Thyroid gland (tissue), 4 donors: ENCODE measurements around the gene PHB1. TPM values are rescaled to one million over a fixed set of nuclear protein-coding genes. Genes with fewer than 3 reads are reported as not detected.

Experiments used
- DNase-seq, 2 donors: peaks; one replicate each; pipeline ENCODE4 v3.0.0-alpha.2; 2019
- H3K27ac ChIP-seq, 3 donors: fragments of 200-600 bp; sonication (generic); 1 replicate in 2 of 3; 2 replicates in 1 of 3; pipeline ENCODE4 v1.5.1; 2016 to 2019; ENCODE audit warnings: mild to moderate bottlenecking in 1 of 3, moderate library complexity in 1 of 3
- H3K27me3 ChIP-seq: fragments of 200-600 bp; sonication (generic); one replicate; pipeline ENCODE4 v1.5.1; 2019
- H3K36me3 ChIP-seq, 2 donors: fragments of 200-600 bp; sonication (generic); one replicate each; pipeline ENCODE4 v1.5.1; 2016 to 2019
- H3K4me1 ChIP-seq, 2 donors: fragments of 200-600 bp; sonication (generic); one replicate each; pipeline ENCODE4 v1.5.1; 2017 to 2019
- H3K4me3 ChIP-seq, 3 donors: fragments of 200-600 bp; sonication (generic); replicated peaks in 1 of 3; 1 replicate in 2 of 3; 2 replicates in 1 of 3; pipeline ENCODE4 v1.5.1; 2016; ENCODE audit warnings: mild to moderate bottlenecking in 1 of 3
- H3K9me3 ChIP-seq: fragments of 200-600 bp; sonication (generic); one replicate; pipeline ENCODE4 v1.5.1; 2017
- CTCF ChIP-seq, 6 experiments: fragments of 200-600 bp in 3 of 6; fragments of 450-650 bp in 3 of 6; sonication (generic) in 3 of 6; IDR thresholded peaks; one replicate each; pipeline ENCODE4 v1.5.1; 2016 to 2019; ENCODE audit warnings: antibody characterized with exemption in 6 of 6, mild to moderate bottlenecking in 2 of 6, inconsistent platforms in 1 of 6, moderate library complexity in 1 of 6
- POLR2A ChIP-seq, 2 donors: fragments of 450-650 bp; IDR thresholded peaks; one replicate each; pipeline ENCODE4 v1.6.1; 2017; ENCODE audit warnings: antibody characterized with exemption in 2 of 2, mild to moderate bottlenecking in 2 of 2, moderate library complexity in 1 of 2
- WGBS, 2 donors: methylation state at CpG; one replicate each; pipeline ENCODE4 v1.1.5; 2017; 5-methylcytosine and 5-hydroxymethylcytosine counted together
- intact Hi-C: fragments of 100-400 bp; cut with DNase I; formaldehyde crosslinking; loops from one replicate; pipeline ENCODE4 v1.15.1; 2023
- total RNA-seq, 4 donors: library from RNA; depleted of rRNA; stranded (reverse); fragments of >200 nt; gene quantifications; one replicate each; pipeline ENCODE4 v1.2.3, GENCODE V29; 2016

Gene PHB1
- total RNA-seq, 4 donors from 2014 or later: 77.5 to 129 (median 103) TPM

GRCh38 chr17:49437696-49438435, 23.2 kb upstream of the PHB1 start:
- Histone ChIP-seq H3K9me3 (no peaks in the 10 kb centered on the region), H3K36me3 (no peaks in the 10 kb centered on the region), H3K4me1 (no peaks in the 10 kb centered on the region), H3K4me3 (no peak overlapping the region), H3K27me3 (no peaks in the 10 kb centered on the region), H3K27ac (no peak overlapping the region)
- TF ChIP-seq CTCF (IDR thresholded peaks at IDR 0.05) (no peak), POLR2A (IDR thresholded peaks at IDR 0.05) (no peak)
- no peak for DNase-seq
- intact Hi-C loops: loop anchor here (5.0 kb wide), 1 partner anchor 114 kb away; no protein-coding TSS in a partner anchor
- WGBS, 2 donors: 81 to 84% methylated on average over 7 of the region's 7 CpGs

- DNase-seq: no peak
- 71 to 73% methylated on average over 4 of the region's 4 CpGs for WGBS, 2 donors
- Histone ChIP-seq H3K4me1 (no peaks in the 10 kb centered on the region), H3K9me3 (no peaks in the 10 kb centered on the region), H3K27ac (no peak overlapping the region), H3K27me3 (no peaks in the 10 kb centered on the region), H3K4me3 (no peak overlapping the region), H3K36me3 (no peaks in the 10 kb centered on the region)
- TF ChIP-seq POLR2A (IDR thresholded peaks at IDR 0.05) (no peak), CTCF (IDR thresholded peaks at IDR 0.05) (no peak)
- intact Hi-C loops: loop anchor here (5.0 kb wide), 1 partner anchor 116 kb away; no protein-coding TSS in a partner anchor
These were observed 21.5 kb upstream of the PHB1 start for GRCh38 chr17:49436174-49436573.

- intact Hi-C loops: loop anchor here (5.0 kb wide), 1 partner anchor 117 kb away; no protein-coding TSS in a partner anchor
- no peaks in the 10 kb centered on the region for H3K27me3 ChIP-seq
- H3K27ac ChIP-seq: no peak overlapping the region
- WGBS, 2 donors: 45 to 57% methylated on average over 4 of the region's 4 CpGs
- no peaks in the 10 kb centered on the region for H3K9me3 ChIP-seq
- TF ChIP-seq POLR2A (IDR thresholded peaks at IDR 0.05) (no peak), CTCF (IDR thresholded peaks at IDR 0.05) (no peak)
- no peak overlapping the region for H3K4me3 ChIP-seq
- peak in 1 of 2 donors; percentile 14 for DNase-seq
- no peaks in the 10 kb centered on the region for H3K36me3 ChIP-seq
- H3K4me1 ChIP-seq: no peaks in the 10 kb centered on the region
These were observed 21.0 kb upstream of the PHB1 start for GRCh38 chr17:49435671-49436029.

GRCh38 chr17:49434821-49435670, 20.4 kb upstream of the PHB1 start:
- TF ChIP-seq POLR2A (IDR thresholded peaks at IDR 0.05) (no peak), CTCF (IDR thresholded peaks at IDR 0.05) (peak; percentile 24 to 79 (median 54))
- intact Hi-C loops: loop anchor here (5.0 kb wide), 1 partner anchor 117 kb away; no protein-coding TSS in a partner anchor
- Histone ChIP-seq H3K4me1 (no peaks in the 10 kb centered on the region), H3K9me3 (no peaks in the 10 kb centered on the region), H3K4me3 (no peak overlapping the region), H3K27me3 (no peaks in the 10 kb centered on the region), H3K36me3 (no peaks in the 10 kb centered on the region), H3K27ac (no peak overlapping the region)
- 62 to 65% methylated on average over 11 to 13 of the region's 13 CpGs for WGBS, 2 donors
- peak; percentile 35 to 44 for DNase-seq
